Measurements from ENCODE around the gene DPH6.
"Not testable (repeated sequence)": the region's sequence is repeated elsewhere in the genome, so short reads cannot be mapped to it uniquely, and the experiment has no call there.

Gene DPH6

GRCh38 chr15:35485411-35485810 lies 60.6 kb downstream of the DPH6 start:
- no peak for DNase-seq (ENCODE audit: low read depth, low spot score)

GRCh38 chr15:35484231-35484945 lies 61.6 kb downstream of the DPH6 start:
- DNase-seq (ENCODE audit: low read depth, low spot score): no peak

GRCh38 chr15:35481992-35482391 lies 64.0 kb downstream of the DPH6 start:
- DNase-seq (ENCODE audit: low read depth, low spot score): peak; percentile 68

DNA sequence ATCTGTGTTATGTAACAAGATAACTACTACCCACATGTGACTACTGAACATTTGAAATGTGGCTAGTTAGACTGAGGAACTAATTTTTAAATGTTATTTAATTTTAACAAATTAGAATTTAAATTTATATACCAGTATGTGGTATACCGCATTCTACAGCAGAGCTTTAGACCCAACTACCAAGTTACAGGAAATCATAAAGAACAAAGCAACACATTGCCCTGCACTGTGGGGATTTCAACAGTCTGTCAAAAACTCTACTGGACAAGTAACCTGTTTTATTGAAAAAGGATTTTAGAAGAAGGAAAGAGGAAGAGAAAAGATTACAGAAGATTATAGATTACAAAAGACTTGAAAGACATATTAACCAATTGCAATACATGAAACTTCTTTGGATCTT lies 64.9 kb downstream of the DPH6 start:
- DNase-seq (ENCODE audit: low read depth, low spot score): no peak

- DNase-seq (ENCODE audit: low read depth, low spot score): peak; percentile 14
Measured at GRCh38 chr15:35479423-35479822, 66.5 kb downstream of the DPH6 start.

DNA sequence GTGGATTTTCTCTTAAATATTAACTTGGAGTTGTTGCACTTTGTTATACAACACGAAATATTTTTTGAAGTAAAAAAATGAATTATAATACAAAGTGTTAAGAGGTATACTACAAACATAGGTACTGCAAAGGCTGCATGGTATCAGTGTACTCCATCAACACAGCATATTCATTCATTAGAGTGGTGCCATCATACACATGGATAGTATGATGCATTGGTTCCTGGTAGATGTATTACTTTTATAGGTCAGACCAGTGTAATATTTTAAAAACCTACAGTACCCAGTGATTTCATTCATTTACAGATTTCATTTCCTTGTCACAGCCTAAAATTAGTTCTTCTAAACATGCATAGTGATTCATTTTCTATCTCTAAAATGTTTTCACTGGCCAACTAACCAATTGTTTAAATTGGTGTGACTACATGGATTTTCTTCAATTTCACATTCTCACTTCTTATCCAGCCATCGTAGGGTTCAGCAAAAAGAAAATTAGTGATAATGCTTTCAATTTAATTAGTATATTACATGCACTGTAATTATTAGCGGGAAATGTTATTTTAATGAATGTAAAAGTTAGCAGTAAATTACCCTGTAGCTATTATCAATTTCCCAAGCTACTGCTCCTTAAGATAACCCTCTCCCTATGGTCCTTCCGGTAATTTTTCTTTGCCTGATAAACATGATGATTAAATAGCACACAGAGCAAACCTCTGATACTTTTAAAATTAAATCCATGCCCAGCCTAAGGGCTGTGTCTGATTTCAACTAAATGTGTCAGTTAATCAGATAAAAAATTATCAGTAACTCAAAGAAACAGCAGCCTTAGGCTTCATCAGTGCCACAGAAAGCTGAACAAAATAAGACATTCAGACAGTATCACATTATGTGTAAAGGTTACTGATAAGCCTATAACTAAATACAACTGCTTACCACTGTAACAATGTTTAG lies 68.4 kb downstream of the DPH6 start:
- no peak for DNase-seq (ENCODE audit: low read depth, low spot score)

- no peak for DNase-seq (ENCODE audit: low read depth, low spot score)
Measured at GRCh38 chr15:35471024-35471423, 74.9 kb downstream of the DPH6 start.

GRCh38 chr15:35470441-35470840 lies 75.5 kb downstream of the DPH6 start:
- DNase-seq (ENCODE audit: low read depth, low spot score): no peak

GRCh38 chr15:35466476-35466875 lies 79.5 kb downstream of the DPH6 start:
- DNase-seq (ENCODE audit: low read depth, low spot score): no peak

- DNase-seq (ENCODE audit: low read depth, low spot score): no peak
Measured at GRCh38 chr15:35465783-35466182, 80.2 kb downstream of the DPH6 start.

DNA sequence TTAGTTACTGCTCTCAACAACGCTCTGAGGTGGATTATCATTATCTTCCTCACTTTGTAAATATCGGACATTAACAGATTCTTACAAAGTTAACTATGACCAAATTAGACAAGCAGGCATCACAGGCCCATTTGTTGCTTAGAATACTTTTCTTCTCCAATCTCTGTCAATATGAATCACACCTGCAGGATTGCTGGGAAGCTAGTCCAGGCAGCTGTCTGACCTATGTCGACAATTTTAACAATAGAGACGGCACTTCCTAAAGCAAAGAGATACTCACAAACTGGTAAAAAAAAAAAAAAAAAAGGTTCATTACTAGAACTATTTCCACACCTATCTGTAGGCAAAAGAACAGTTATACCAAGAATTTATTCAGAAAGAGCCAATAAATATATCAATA lies 85.3 kb downstream of the DPH6 start:
- DNase-seq (ENCODE audit: low read depth, low spot score): no peak

GRCh38 chr15:35458176-35458856 lies 87.6 kb downstream of the DPH6 start:
- no peak for DNase-seq (ENCODE audit: low read depth, low spot score)

GRCh38 chr15:35455201-35455600 lies 90.8 kb downstream of the DPH6 start:
- DNase-seq (ENCODE audit: low read depth, low spot score): no peak

GRCh38 chr15:35450492-35450891 lies 95.5 kb downstream of the DPH6 start:
- no peak for DNase-seq (ENCODE audit: low read depth, low spot score)

- no peak for DNase-seq (ENCODE audit: low read depth, low spot score)
Measured at GRCh38 chr15:35448294-35448693, 97.7 kb downstream of the DPH6 start.

- DNase-seq (ENCODE audit: low read depth, low spot score): no peak
Measured at GRCh38 chr15:35445891-35446290, 100.1 kb downstream of the DPH6 start.

DNA sequence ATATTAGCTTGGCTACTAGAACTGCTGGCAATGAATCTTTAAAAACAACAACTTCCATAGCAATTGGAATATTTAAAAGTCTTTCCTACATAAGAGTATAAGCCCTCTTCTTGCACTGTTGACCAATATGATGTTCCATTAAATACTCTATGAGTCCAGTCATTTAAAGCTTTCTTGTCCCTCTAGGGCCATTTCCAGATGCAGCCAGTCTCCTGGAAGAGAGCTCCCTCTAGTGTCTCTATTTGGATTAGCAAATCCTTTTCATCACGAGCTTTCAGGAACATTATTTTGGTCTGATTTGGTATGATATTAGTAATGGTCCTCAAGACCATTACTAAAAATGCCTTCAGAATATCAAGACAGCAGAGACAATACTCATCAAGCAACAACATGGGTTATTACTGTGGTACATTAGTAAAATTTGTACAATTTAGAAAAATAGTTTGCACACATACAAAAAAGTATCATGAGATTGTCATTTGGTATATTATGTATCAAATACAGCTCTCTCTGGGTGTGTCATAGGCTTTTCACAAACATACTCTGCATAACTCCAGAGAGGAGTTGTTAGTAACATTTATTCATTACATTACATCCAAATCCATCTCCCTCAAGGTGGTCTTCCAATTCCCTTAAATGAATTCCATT lies 101.3 kb downstream of the DPH6 start:
- peak; percentile 14 for DNase-seq (ENCODE audit: low read depth, low spot score)

- peak; percentile 5 for DNase-seq (ENCODE audit: low read depth, low spot score)
Measured at GRCh38 chr15:35443376-35443775, 102.6 kb downstream of the DPH6 start.

GRCh38 chr15:35442742-35443141 lies 103.2 kb downstream of the DPH6 start:
- DNase-seq (ENCODE audit: low read depth, low spot score): no peak

DNA sequence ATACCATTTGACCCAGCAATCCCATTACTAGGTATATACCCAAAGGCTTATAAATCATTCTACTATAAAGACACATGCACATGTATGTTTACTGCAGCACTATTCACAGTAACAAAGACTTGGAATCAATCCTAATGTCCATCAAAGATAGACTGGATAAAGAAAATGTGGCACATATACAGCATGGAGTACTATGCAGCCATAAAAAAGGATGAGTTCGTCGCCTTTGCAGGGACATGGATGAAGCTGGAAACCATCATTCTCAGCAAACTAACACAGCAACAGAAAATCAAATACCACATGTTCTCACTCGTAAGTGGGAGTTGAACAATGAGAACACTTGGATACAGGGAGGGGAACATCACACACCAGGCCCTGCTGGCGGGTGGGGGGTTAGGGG lies 104.7 kb downstream of the DPH6 start:
- not testable (repeated sequence) for DNase-seq (ENCODE audit: low read depth, low spot score)

DNA sequence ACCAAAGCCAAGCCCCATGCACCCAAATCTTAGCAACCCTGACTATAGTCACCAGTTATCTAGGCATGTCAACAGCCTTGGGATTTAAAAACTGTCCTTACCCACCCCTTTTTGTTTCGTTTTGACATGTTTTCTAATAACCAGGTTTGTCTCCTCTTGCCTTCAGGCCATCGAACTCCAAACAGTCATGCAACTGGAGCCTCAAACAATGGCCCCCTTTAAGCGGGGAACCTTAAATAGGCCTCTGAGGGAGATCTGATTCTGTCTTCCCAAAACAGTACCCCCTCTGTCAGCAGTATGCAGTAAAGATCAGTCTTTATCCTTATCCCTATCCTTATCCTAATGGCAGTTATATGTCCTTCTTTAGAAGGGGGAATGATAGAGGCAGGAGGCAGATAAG lies 105.7 kb downstream of the DPH6 start:
- DNase-seq (ENCODE audit: low read depth, low spot score): peak; percentile 3

- DNase-seq (ENCODE audit: low read depth, low spot score): no peak
Measured at GRCh38 chr15:35439291-35439690, 106.7 kb downstream of the DPH6 start.
